Measurements from ENCODE around the gene SETD5. TPM values are rescaled to one million over a fixed set of nuclear protein-coding genes. Genes with fewer than 3 reads are reported as not detected.

SETD5 gene
- total RNA-seq, 1 donor from 2014 or later = 58.4 TPM

DNA sequence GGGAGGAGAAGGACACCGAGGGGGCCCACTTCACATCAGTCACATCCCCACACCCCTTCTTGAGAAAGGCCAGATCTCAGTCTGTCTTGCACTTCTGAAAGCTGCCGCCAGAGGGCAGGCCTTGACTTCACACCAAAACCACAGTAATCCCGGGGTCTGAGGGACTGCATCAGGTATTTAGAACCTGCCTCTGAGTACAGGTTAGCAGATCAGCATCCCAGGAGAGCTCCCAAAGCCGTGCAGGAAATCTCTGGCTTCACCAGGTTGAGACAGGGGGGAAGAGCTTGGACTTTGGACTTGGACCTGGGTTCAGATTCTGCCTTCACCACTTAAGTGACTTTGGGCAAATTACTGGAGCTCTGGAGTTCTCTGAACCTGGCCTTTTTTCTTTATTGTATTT lies 105.9 kb downstream of the SETD5 start:
- DNase-seq (ENCODE audit: low spot score) (no peak), ATAC-seq (peak; percentile 72)

GRCh38 chr3:9507586-9508578 lies 110.5 kb downstream of the SETD5 start:
- DNase-seq (ENCODE audit: low spot score) (no peak), ATAC-seq (no peak)

- no peak for ATAC-seq
- no peak for DNase-seq (ENCODE audit: low spot score)
These were observed 111.4 kb downstream of the SETD5 start for GRCh38 chr3:9508781-9509180.

- ATAC-seq (no peak), DNase-seq (ENCODE audit: low spot score) (no peak)
These were observed 115.1 kb downstream of the SETD5 start for GRCh38 chr3:9512456-9513045.

DNA sequence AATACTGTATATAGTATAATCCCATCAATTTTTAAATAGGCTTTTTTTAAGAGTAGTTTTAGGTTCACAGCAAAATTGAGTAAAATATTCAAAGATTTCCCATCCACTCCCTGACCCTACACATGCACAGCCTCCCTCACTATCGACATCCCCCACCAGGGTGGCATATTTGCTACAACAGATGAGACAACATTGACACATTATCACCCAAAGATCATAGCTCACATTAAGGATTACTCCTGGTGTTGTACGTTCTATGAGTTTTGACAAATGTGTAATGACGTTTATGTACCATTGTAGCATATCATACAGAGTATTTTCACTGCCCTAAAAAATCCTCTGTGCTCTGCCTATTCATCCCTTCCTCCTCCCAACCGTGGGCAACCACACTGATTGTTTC lies 116.9 kb downstream of the SETD5 start:
- no peak for DNase-seq (ENCODE audit: low spot score)
- ATAC-seq = no peak

DNA sequence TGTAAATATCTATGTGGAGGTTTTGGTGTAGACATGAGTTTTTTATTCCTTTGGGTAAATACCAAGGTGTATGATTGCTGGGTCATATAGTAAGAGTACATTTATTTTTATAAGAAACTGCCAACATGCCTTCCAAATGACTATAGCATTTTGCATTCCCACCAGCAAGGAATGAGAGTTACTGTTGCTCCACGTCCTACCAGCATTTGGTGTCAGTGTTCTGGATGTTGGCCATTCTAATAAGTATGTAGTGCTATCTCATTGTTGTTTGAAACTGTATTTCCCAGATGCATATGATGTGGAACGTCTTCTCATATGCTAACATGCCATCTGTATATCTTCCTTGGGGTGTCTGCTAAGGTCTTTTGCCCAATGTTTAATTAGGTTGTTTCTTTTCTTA lies 117.5 kb downstream of the SETD5 start:
- ATAC-seq = no peak
- no peak for DNase-seq (ENCODE audit: low spot score)

DNA sequence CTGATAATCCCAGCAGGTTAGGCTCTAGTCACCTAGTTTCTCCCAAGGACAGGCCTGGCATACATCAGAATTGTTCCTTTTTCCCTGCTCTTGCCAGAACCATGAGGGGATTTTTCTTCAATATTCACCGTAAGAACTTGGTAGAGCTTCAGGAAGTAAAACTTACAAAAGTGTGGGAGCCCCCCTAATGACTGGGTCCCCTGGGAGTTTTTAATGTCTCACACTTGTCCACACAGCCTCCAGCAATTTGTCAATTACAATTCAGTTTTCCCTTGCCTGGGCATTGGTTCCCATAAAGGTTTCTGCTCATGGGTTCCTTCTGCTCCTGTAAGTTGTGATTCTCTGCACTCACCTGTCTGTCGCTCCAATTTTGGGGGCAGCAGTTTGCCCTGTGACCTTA lies 127.7 kb downstream of the SETD5 start:
- DNase-seq (ENCODE audit: low spot score) (no peak), ATAC-seq (no peak)

Other genes with a start within 250 kb of the SETD5 start
- gene SRGAP3, start 148.0 kb upstream of the SETD5 start, total RNA-seq = 2.8 TPM
- 19.6 TPM for gene THUMPD3, start 34.6 kb upstream of the SETD5 start, total RNA-seq
- gene LHFPL4, start 156.2 kb downstream of the SETD5 start, total RNA-seq = 0.28 TPM